Measurements from ENCODE around the gene SCNN1B. TPM values are rescaled to one million over a fixed set of nuclear protein-coding genes. Genes with fewer than 3 reads are reported as not detected.

Gene SCNN1B
- total RNA-seq, 2 donors from 2014 or later = 27.7 to 94.7 TPM

- H3K27me3 ChIP-seq = no peaks in the 10 kb centered on the region
- no peaks in the 10 kb centered on the region for H3K9me3 ChIP-seq
- H3K4me1 ChIP-seq = peaks cover 11% of the 10 kb centered on the region
- H3K27ac ChIP-seq = peak overlapping the region; percentile 89
- H3K9ac ChIP-seq (ENCODE audit: low read depth in 2 of 2, low read length in 2 of 2) = peak overlapping the region; percentile 48 to 54
- H3K36me3 ChIP-seq = no peaks in the 10 kb centered on the region
- TF ChIP-seq CTCF (IDR thresholded peaks at IDR 0.05) = no peak
- DNase-seq = peak; percentile 82
- H3K4me3 ChIP-seq = no peak overlapping the region
- intact Hi-C loops (cut with DNase I) = loop anchor here (10.0 kb wide), 1 partner anchor 110 kb away; no protein-coding TSS in a partner anchor
Measured at GRCh38 chr16:23424292-23424958, 122.3 kb downstream of the SCNN1B start.

- no peak overlapping the region for H3K4me3 ChIP-seq
- H3K4me1 ChIP-seq = peaks cover 12% of the 10 kb centered on the region
- no peak overlapping the region for H3K27ac ChIP-seq
- H3K9me3 ChIP-seq = no peaks in the 10 kb centered on the region
- no peak overlapping the region for H3K9ac ChIP-seq (ENCODE audit: low read depth in 2 of 2, low read length in 2 of 2)
- H3K36me3 ChIP-seq = no peaks in the 10 kb centered on the region
- no peak for DNase-seq
- H3K27me3 ChIP-seq = no peaks in the 10 kb centered on the region
- intact Hi-C loops (cut with DNase I) = loop anchor here (10.0 kb wide), 1 partner anchor 114 kb away; no protein-coding TSS in a partner anchor
- no peak for TF ChIP-seq CTCF (IDR thresholded peaks at IDR 0.05)
Measured at GRCh38 chr16:23428351-23428750, 126.2 kb downstream of the SCNN1B start.

Other genes starting within 250 kb of the SCNN1B start
- gene USP31, start 152.8 kb upstream of the SCNN1B start, total RNA-seq = 1 to 10 TPM; 5.9 to 9.8 TPM
- 1 to 10 TPM; 2.0 to 3.4 TPM for gene SCNN1G, start 119.6 kb upstream of the SCNN1B start, total RNA-seq
- gene COG7, start 150.9 kb downstream of the SCNN1B start, total RNA-seq = 10 to 100 TPM; 31.4 to 40.0 TPM
- 10 to 100 TPM; 45.3 to 48.0 TPM for gene GGA2, start 208.2 kb downstream of the SCNN1B start, total RNA-seq

All from colonic mucosa (tissue), 4 donors.